KOPT-K1 (cell line): ENCODE data around the gene TMEM231.
"Not testable (repeated sequence)": the region's sequence is repeated elsewhere in the genome, so short reads cannot be mapped to it uniquely, and the experiment has no call there.

Experiments
- H3K27ac ChIP-seq: fragments of 200-600 bp; sonication (generic); 2 replicates; pipeline ENCODE4 v1.5.1; 2016; ENCODE audit warnings: antibody characterized with exemption, mild to moderate bottlenecking, low read depth, low read length; ENCODE audit not compliant: poor library complexity, severe bottlenecking
- H3K36me3 ChIP-seq: fragments of 200-600 bp; sonication (generic); 2 replicates; pipeline ENCODE4 v1.5.1; 2017; ENCODE audit warnings: antibody characterized with exemption, mild to moderate bottlenecking, low read length, moderate library complexity; ENCODE audit not compliant: insufficient read depth
- H3K9me3 ChIP-seq: fragments of 200-600 bp; sonication (generic); 2 replicates; pipeline ENCODE4 v1.5.1; 2017; ENCODE audit warnings: antibody characterized with exemption, low read length, mild to moderate bottlenecking; ENCODE audit not compliant: insufficient read depth, poor library complexity, severe bottlenecking

Gene TMEM231

DNA sequence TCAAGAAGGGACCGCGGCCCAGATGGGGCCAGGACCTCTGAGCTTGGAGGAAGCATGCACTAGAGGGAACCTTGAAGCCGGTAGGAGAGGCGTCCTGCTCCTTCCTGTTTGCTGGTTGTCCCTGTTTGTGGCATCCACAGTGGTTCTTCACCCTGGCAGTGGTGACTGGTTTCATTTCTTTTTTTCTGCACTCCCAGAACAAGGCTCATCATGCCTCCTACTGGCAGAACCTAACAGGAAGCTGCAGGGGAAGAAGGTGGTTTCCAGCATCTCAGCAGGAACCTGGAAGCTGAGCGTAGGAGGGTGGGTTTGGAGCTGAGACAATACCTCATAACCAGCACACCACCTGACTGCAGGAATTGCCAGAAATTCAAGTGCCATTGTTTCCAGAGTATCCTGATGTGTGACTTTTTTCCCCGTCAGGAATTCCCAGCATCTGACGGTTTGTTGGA, 5.8 kb downstream of the TMEM231 start:
- H3K27ac ChIP-seq: no peak overlapping the region
- H3K36me3 ChIP-seq: no peaks in the 10 kb centered on the region
- no peaks in the 10 kb centered on the region for H3K9me3 ChIP-seq

DNA sequence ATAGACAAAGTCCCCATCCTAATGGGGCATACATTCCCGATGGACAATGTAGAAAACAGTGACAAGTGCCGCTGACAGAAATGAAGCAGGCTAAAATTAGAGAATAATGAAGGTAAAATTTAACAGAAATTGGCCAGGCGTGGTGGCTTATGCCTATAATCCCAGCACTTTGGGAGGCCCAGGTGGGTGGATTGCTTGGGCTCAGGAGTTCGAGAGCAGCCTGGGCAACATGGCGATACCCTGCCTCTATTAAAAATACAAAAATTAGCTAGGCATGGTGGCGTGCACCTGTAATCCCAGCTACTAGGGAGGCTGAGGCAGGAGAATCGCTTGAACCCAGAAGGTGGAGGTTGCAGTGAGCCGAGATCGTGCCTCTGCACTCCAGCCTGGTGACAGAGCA, 7.6 kb downstream of the TMEM231 start:
- not testable (repeated sequence) for H3K27ac ChIP-seq, H3K36me3 ChIP-seq

DNA sequence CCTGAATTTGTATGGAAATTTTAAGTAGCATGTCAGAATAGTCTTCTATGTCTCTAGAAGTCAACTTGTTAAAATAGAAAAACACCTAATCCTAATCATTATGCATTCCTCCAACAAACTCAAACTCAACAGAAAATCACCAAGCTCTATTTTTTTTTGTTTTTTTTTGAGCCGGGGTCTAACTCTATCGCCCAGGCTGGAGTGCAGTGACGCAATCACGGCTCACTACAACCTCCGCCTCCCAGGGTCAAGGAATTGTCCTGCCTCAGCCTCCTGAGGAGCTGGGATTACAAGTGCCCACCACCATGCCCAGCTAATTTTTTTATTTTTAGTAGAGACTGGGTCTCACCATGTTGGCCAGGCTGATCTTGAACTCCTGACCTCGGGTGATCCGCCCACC, 9.8 kb downstream of the TMEM231 start:
- Histone ChIP-seq H3K27ac (no peak overlapping the region), H3K36me3 (no peaks in the 10 kb centered on the region), H3K9me3 (no peaks in the 10 kb centered on the region)

More for the DNA sequence above, 7.6 kb downstream of the TMEM231 start:
- not testable (repeated sequence) for H3K9me3 ChIP-seq

DNA sequence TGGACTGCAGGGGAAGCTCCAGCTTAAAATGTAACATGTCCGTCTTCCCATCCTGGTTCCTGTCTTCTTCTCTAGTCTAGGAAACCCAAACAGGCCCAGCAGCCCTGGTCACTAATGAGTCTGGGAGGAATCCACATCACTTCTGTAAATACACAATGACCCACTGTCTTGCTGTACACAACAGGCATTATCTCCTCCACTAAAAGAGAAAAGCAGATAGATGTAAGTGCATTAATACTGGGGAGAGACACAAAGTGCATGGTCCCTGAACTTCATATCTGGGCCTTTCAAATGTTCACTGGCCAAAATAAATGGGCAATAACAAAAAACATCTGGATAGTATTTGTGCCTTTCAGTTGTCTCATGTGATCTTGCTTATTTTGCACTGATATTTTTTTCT, 10.2 kb downstream of the TMEM231 start:
- not testable (repeated sequence) for H3K36me3 ChIP-seq, H3K9me3 ChIP-seq, H3K27ac ChIP-seq

DNA sequence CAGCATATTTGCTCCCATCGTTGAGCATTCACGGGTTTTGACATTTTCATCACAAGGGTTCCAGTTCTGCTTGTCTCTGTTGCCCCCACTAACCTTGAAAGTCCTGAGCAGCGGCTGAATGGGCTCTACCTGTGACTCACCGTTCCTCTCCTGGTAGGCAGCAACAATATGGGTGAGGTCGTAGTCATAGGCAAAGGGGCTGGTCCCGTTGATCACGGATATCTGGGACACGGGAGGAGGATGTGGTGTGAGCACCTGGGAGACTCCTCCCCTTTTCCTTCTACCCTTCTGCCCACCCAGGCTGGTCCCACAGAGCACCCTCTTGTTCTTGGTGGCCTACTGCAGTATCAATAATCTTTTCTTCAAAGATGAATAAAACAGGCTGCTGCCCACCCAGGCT, 13.6 kb downstream of the TMEM231 start:
- H3K36me3 ChIP-seq, H3K9me3 ChIP-seq, H3K27ac ChIP-seq: not testable (repeated sequence)

- Histone ChIP-seq H3K36me3 (no peaks in the 10 kb centered on the region), H3K27ac (no peak overlapping the region), H3K9me3 (no peaks in the 10 kb centered on the region)
These were observed 14.8 kb downstream of the TMEM231 start for GRCh38 chr16:75541236-75541635.

GRCh38 chr16:75538882-75539565, 17.0 kb downstream of the TMEM231 start:
- H3K9me3 ChIP-seq, H3K27ac ChIP-seq, H3K36me3 ChIP-seq: not testable (repeated sequence)

GRCh38 chr16:75537776-75538175, 18.3 kb downstream of the TMEM231 start:
- Histone ChIP-seq H3K9me3 (no peaks in the 10 kb centered on the region), H3K36me3 (no peaks in the 10 kb centered on the region), H3K27ac (no peak overlapping the region)

GRCh38 chr16:75535901-75536300, 20.2 kb downstream of the TMEM231 start, which contains the start of gene CHST5:
Gene CHST5 (minus strand): TSS chr16:75536108. CDS start chr16:75530384, 5,724 bp downstream.
- H3K27ac ChIP-seq: no peak within 1 kb of the TSS
- H3K36me3 ChIP-seq: no peaks in the 10 kb centered on the region
- H3K9me3 ChIP-seq: no peaks in the 10 kb centered on the region

DNA sequence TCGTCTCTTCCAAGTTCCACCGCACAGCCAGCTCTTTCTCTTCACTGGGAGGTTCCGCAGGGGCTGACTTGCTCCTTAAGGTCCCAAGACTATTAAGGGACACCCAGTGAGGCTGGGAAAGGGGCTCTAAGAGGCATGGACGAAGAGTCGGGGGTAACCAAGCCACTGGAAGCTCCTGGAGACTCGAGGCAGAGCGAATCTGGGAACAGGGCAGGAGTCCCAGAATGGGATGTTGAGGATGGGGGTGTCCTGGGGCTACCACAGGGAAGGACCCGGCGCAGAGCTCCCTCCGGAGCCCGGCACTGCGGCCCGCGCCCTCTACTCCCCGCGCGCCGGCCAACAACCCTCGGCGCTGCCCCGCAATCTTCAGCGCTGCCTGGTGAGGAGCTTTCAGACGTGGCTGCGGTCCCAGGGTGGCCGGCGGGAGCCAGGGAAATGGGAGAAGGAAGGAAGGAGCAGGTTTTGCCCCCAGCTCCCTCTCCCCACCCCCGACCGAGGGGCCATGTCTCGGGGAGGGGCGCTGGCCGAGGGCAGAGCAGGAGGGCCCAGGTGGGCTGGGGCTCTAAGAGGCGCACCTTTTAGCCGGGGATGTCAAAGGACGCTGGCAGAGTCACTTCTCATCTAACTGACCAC, 20.7 kb downstream of the TMEM231 start:
- no peaks in the 10 kb centered on the region for H3K9me3 ChIP-seq
- H3K27ac ChIP-seq: no peak overlapping the region
- H3K36me3 ChIP-seq: no peaks in the 10 kb centered on the region

- Histone ChIP-seq H3K36me3 (no peaks in the 10 kb centered on the region), H3K9me3 (no peaks in the 10 kb centered on the region), H3K27ac (no peak overlapping the region)
These were observed 21.4 kb downstream of the TMEM231 start for GRCh38 chr16:75534560-75535205.

- no peak overlapping the region for H3K27ac ChIP-seq
- no peaks in the 10 kb centered on the region for H3K36me3 ChIP-seq
- H3K9me3 ChIP-seq: no peaks in the 10 kb centered on the region
These were observed 23.3 kb downstream of the TMEM231 start for GRCh38 chr16:75532791-75533190.

GRCh38 chr16:75532142-75532765, 23.8 kb downstream of the TMEM231 start:
- no peaks in the 10 kb centered on the region for H3K9me3 ChIP-seq
- no peaks in the 10 kb centered on the region for H3K36me3 ChIP-seq
- H3K27ac ChIP-seq: no peak overlapping the region

DNA sequence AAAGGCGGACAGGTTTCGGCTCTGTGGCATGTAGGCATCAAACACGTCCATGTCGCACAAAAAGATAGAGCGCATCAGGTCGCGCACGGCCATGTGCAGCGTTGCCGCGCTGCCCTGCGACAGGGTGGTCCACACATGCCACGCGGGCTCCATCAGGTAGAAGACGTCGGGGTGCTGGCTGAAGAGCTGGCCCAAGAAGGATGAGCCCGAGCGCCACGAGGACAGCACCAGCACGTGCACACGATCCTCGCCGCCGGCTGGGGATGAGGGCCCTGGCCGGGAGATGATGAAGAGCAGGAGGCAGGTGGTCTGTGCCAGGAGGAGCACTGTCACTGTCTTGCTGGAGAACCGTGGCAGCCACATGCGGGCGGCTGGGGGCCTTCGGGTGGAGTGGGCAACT, 26.1 kb downstream of the TMEM231 start:
- H3K9me3 ChIP-seq: no peaks in the 10 kb centered on the region
- H3K27ac ChIP-seq: no peak overlapping the region
- H3K36me3 ChIP-seq: no peaks in the 10 kb centered on the region
